Liver (tissue), 9 donors: ENCODE data around the gene CSTPP1. TPM values are rescaled to one million over a fixed set of nuclear protein-coding genes. Genes with fewer than 3 reads are reported as not detected.
A peak's percentile ranks its signal among the peaks of the same experiment; 100 is the strongest.
"Not testable (repeated sequence)": the region's sequence is repeated elsewhere in the genome, so short reads cannot be mapped to it uniquely, and the experiment has no call there.

Source experiments
- DNase-seq: peaks from one replicate; pipeline ENCODE4 v3.0.0-alpha.2; 2017; ENCODE audit warnings: low spot score
- H3K27ac ChIP-seq, 2 donors: one replicate each; pipeline ENCODE4 v1.7.0; 2013; ENCODE audit warnings: inconsistent platforms in 2 of 2, low read length in 2 of 2, control low read depth in 1 of 2, low read depth in 1 of 2, mild to moderate bottlenecking in 1 of 2
- H3K27me3 ChIP-seq, 4 donors: one replicate each; pipeline versions ENCODE4 v1.6.1 to v1.7.0; 2013; ENCODE audit warnings: low read length in 3 of 4, inconsistent platforms in 1 of 4, mild to moderate bottlenecking in 1 of 4, moderate library complexity in 1 of 4; ENCODE audit not compliant: control insufficient read depth in 4 of 4, insufficient read depth in 4 of 4
- H3K36me3 ChIP-seq, 4 donors: one replicate each; pipeline versions ENCODE4 v1.6.1 to v1.7.0; 2013; ENCODE audit warnings: low read length in 3 of 4, mild to moderate bottlenecking in 3 of 4, low read depth in 1 of 4, moderate library complexity in 1 of 4; ENCODE audit not compliant: control insufficient read depth in 4 of 4, insufficient read depth in 3 of 4
- H3K4me1 ChIP-seq, 4 donors: one replicate each; pipeline versions ENCODE4 v1.6.1 to v1.7.0; 2013; ENCODE audit warnings: low read length in 3 of 4, mild to moderate bottlenecking in 3 of 4, moderate library complexity in 1 of 4; ENCODE audit not compliant: control insufficient read depth in 4 of 4, insufficient read depth in 4 of 4
- H3K4me3 ChIP-seq, 3 donors: one replicate each; pipeline versions ENCODE4 v1.6.1 to v1.7.0; 2013; ENCODE audit warnings: low read length in 3 of 3, control low read depth in 1 of 3, low read depth in 1 of 3, mild to moderate bottlenecking in 1 of 3
- H3K9ac ChIP-seq, 2 donors: one replicate each; pipeline ENCODE4 v1.7.0; 2013; ENCODE audit warnings: low read length in 2 of 2, mild to moderate bottlenecking in 2 of 2, moderate library complexity in 2 of 2, control low read depth in 1 of 2, low read depth in 1 of 2
- H3K9me3 ChIP-seq, 4 donors: one replicate each; pipeline versions ENCODE4 v1.6.1 to v1.7.0; 2013; ENCODE audit warnings: low read length in 3 of 4; ENCODE audit not compliant: control insufficient read depth in 4 of 4
- CTCF ChIP-seq: fragments of 150-350 bp; IDR thresholded peaks from 2 replicates; pipeline ENCODE4 v1.5.1; 2017; ENCODE audit warnings: improper control_type of control experiment, low read depth, low read length; ENCODE audit not compliant: missing input control
- EGR1 ChIP-seq, 2 donors: IDR thresholded peaks; 2 replicates each; pipeline ENCODE4 v1.6.1; 2016 to 2018; ENCODE audit warnings: antibody characterized with exemption in 2 of 2, low read depth in 2 of 2
- FOXA1 ChIP-seq: IDR thresholded peaks from 2 replicates; pipeline ENCODE4 v1.6.1; 2016; ENCODE audit warnings: antibody characterized with exemption
- JUND ChIP-seq, 2 donors: IDR thresholded peaks; 2 replicates each; pipeline ENCODE4 v1.6.1; 2016; ENCODE audit warnings: antibody characterized with exemption in 2 of 2
- NR2F2 ChIP-seq: IDR thresholded peaks from 2 replicates; pipeline ENCODE4 v1.6.1; 2016; ENCODE audit warnings: antibody characterized with exemption
- RAD21 ChIP-seq, 2 donors: IDR thresholded peaks; 2 replicates each; pipeline ENCODE4 v1.6.1; 2016; ENCODE audit warnings: antibody characterized with exemption in 2 of 2, mild to moderate bottlenecking in 2 of 2
- YY1 ChIP-seq: IDR thresholded peaks from 2 replicates; pipeline ENCODE4 v1.6.1; 2016; ENCODE audit warnings: antibody characterized with exemption, mild to moderate bottlenecking
- WGBS: extraction: QIAGEN DNeasy Blood & Tissue Kit; methylation state at CpG from one replicate; pipeline ENCODE4 v1.1.7; 2013; 5-methylcytosine and 5-hydroxymethylcytosine counted together
- polyA plus RNA-seq, 2 donors: library from polyadenylated mRNA; stranded (reverse) in 1 of 2; unstranded in 1 of 2; fragments of 200-250 nt in 1 of 2; fragments of >200 nt in 1 of 2; fragmentation: Nextera tagmentation in 1 of 2; extraction: Ambion mirVana in 1 of 2; gene quantifications; one replicate each; pipeline versions ENCODE4 v1.2.1 to v1.2.3, GENCODE V29; 2013 to 2015
- total RNA-seq, 2 donors: library from RNA; depleted of rRNA; stranded (reverse); fragments of >200 nt; gene quantifications; one replicate each; pipeline ENCODE4 v1.2.3, GENCODE V29; 2014
- TF ChIP-seq, protein P1 (sequence below): IDR thresholded peaks from 2 replicates; pipeline ENCODE4 v1.6.1; 2016; ENCODE audit warnings: antibody characterized with exemption, mild to moderate bottlenecking
- donor health status: healthy.
- donor health status: healthy.
- donor health status: healthy.
- donor health status: healthy.
- donor health status: healthy.

Gene CSTPP1
- total and polyA plus RNA-seq, 4 donors: 5.4 to 6.6 (median 5.7) TPM

DNA sequence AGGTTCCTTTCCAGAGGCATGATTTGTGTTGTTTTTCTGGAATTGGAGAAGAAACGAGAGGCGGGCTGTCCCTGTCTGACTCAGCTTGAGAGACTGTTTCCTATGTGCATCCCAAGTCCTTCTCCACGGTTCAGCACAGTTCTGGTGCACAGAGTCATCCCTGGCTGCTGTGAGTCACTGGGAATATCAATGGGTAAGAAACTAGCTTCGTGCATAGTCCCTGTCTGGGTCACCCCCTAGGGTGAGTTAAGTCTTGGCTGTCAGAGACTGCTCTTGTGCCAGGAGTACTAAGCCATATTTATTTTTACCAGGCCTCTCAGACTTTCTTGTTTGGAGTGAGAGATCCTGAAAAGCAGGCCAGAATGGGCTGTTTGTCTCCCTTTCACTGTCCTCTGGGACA, 15.8 kb upstream of the CSTPP1 start:
- 83% methylated on average over 4 of the region's 4 CpGs for WGBS
- no peaks in the 10 kb centered on the region for H3K9me3 ChIP-seq
- no peaks in the 10 kb centered on the region for H3K27me3 ChIP-seq
- H3K27ac ChIP-seq: peak overlapping the region in 1 of 2 donors; percentile 20
- TF ChIP-seq JUND (IDR thresholded peaks at IDR 0.05) (peak in 1 of 2 donors; percentile 25), RAD21 (IDR thresholded peaks at IDR 0.05) (no peak)
- no peak overlapping the region for H3K9ac ChIP-seq
- no peak overlapping the region for H3K4me3 ChIP-seq
- DNase-seq: no peak
- no peaks in the 10 kb centered on the region for H3K36me3 ChIP-seq
- H3K4me1 ChIP-seq: peaks cover 8 to 17% (median 16%) of the 10 kb centered on the region in 4 donors

GRCh38 chr11:46927928-46928327, 8.6 kb upstream of the CSTPP1 start:
- not testable (repeated sequence) for DNase-seq, H3K27ac ChIP-seq, H3K9me3 ChIP-seq, H3K9ac ChIP-seq, H3K4me1 ChIP-seq, H3K27me3 ChIP-seq, H3K4me3 ChIP-seq, H3K36me3 ChIP-seq
- 88% methylated on average over 4 of the region's 4 CpGs for WGBS

- not testable (repeated sequence) for H3K4me3 ChIP-seq, H3K4me1 ChIP-seq, H3K36me3 ChIP-seq, H3K27ac ChIP-seq, H3K27me3 ChIP-seq, DNase-seq, H3K9me3 ChIP-seq, H3K9ac ChIP-seq
- 52% methylated on average over 1 of the region's 1 CpG for WGBS
These were observed 7.9 kb upstream of the CSTPP1 start for GRCh38 chr11:46928701-46929100.

DNA sequence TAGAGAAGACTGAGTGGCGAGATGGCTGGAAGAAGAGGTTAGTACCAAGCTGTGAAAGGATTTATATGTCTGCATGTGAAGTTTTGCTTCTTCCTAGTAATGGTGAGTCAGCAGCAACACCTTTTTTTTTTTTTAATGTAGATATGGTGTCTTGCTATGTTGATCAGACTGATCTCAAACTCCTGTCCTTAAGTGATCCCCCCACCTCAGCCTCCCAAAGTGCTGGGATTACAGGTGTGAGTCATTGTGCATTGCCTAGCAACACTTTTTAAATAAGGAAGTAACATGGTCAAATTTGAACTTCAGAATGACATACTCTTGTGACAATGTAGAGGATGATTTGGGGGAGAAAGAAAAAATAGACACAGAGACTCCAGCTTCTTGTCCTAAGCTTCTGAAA, 6.5 kb upstream of the CSTPP1 start:
- Histone ChIP-seq H3K9ac (no peak overlapping the region), H3K27me3 (no peaks in the 10 kb centered on the region), H3K36me3 (no peaks in the 10 kb centered on the region), H3K27ac (no peak overlapping the region), H3K9me3 (no peaks in the 10 kb centered on the region), H3K4me1 (no peaks in the 10 kb centered on the region), H3K4me3 (no peak overlapping the region)
- no peak for DNase-seq
- 88% methylated on average over 1 of the region's 1 CpG for WGBS
- TF ChIP-seq, protein P1, sequence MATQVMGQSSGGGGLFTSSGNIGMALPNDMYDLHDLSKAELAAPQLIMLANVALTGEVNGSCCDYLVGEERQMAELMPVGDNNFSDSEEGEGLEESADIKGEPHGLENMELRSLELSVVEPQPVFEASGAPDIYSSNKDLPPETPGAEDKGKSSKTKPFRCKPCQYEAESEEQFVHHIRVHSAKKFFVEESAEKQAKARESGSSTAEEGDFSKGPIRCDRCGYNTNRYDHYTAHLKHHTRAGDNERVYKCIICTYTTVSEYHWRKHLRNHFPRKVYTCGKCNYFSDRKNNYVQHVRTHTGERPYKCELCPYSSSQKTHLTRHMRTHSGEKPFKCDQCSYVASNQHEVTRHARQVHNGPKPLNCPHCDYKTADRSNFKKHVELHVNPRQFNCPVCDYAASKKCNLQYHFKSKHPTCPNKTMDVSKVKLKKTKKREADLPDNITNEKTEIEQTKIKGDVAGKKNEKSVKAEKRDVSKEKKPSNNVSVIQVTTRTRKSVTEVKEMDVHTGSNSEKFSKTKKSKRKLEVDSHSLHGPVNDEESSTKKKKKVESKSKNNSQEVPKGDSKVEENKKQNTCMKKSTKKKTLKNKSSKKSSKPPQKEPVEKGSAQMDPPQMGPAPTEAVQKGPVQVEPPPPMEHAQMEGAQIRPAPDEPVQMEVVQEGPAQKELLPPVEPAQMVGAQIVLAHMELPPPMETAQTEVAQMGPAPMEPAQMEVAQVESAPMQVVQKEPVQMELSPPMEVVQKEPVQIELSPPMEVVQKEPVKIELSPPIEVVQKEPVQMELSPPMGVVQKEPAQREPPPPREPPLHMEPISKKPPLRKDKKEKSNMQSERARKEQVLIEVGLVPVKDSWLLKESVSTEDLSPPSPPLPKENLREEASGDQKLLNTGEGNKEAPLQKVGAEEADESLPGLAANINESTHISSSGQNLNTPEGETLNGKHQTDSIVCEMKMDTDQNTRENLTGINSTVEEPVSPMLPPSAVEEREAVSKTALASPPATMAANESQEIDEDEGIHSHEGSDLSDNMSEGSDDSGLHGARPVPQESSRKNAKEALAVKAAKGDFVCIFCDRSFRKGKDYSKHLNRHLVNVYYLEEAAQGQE: no peak
- TF ChIP-seq NR2F2 (no peak), YY1 (no peak), CTCF (no peak), FOXA1 (no peak), EGR1 (IDR thresholded peaks at IDR 0.05; ENCODE audit: low read depth in 2 of 2) (no peak)
